Fibroblast of villous mesenchyme (primary cell): Measurements from ENCODE around the gene OR52L1. TPM values are rescaled to one million over a fixed set of nuclear protein-coding genes. Genes with fewer than 3 reads are reported as not detected.
"Not testable (repeated sequence)": the region's sequence is repeated elsewhere in the genome, so short reads cannot be mapped to it uniquely, and the experiment has no call there.

Source experiments
- DNase-seq: peaks from one replicate; pipeline ENCODE4 v3.0.0-alpha.2; 2010; ENCODE audit warnings: low read depth
- H3K4me3 ChIP-seq: 2 replicates; pipeline ENCODE4 v1.5.1; 2011; ENCODE audit warnings: low read depth, mild to moderate bottlenecking, low read length
- CTCF ChIP-seq: IDR thresholded peaks from 2 replicates; pipeline ENCODE4 v1.5.1; 2012; ENCODE audit warnings: low read depth, mild to moderate bottlenecking, low read length; ENCODE audit not compliant: insufficient read depth
- total RNA-seq: library from RNA; depleted of rRNA; stranded (reverse); fragments of >200 nt; gene quantifications from 2 replicates; pipeline ENCODE4 v1.2.3, GENCODE V29; 2012

OR52L1 gene
- total RNA-seq, 1 donor: not detected

- TF ChIP-seq CTCF: no peak
- DNase-seq: no peak
These were observed 3.3 kb downstream of the OR52L1 start for GRCh38 chr11:5983443-5983842.

GRCh38 chr11:5973530-5973929 is 13.3 kb downstream of the OR52L1 start:
- H3K4me3 ChIP-seq: no peak overlapping the region
- no peak for TF ChIP-seq CTCF
- DNase-seq: no peak

More at GRCh38 chr11:5983443-5983842, 3.3 kb downstream of the OR52L1 start:
- no peak overlapping the region for H3K4me3 ChIP-seq

GRCh38 chr11:5968394-5968793 is 18.4 kb downstream of the OR52L1 start, which contains the start of gene OR56A5:
OR56A5 (minus strand) TSS chr11:5968494; CDS start chr11:5968494, 0 bp downstream.
- DNase-seq: no peak
- H3K4me3 ChIP-seq: no peak within 1 kb of the TSS
- no peak for TF ChIP-seq CTCF

- DNase-seq: no peak
- TF ChIP-seq CTCF: no peak
- no peak overlapping the region for H3K4me3 ChIP-seq
These were observed 19.1 kb downstream of the OR52L1 start for GRCh38 chr11:5967708-5968107.

- TF ChIP-seq CTCF: no peak
- DNase-seq: no peak
- no peak overlapping the region for H3K4me3 ChIP-seq
These were observed 19.8 kb downstream of the OR52L1 start for GRCh38 chr11:5966958-5967357.

- DNase-seq, H3K4me3 ChIP-seq: not testable (repeated sequence)
These were observed 26.0 kb downstream of the OR52L1 start for GRCh38 chr11:5960704-5961320.

- no peak overlapping the region for H3K4me3 ChIP-seq
- no peak for TF ChIP-seq CTCF
- DNase-seq: no peak
These were observed 31.2 kb downstream of the OR52L1 start for GRCh38 chr11:5955586-5955985.
